Esophagus muscularis mucosa (tissue), 4 donors: ENCODE results near the gene BICD2.

Experiments
- CTCF ChIP-seq, 3 experiments: fragments of 200-600 bp in 2 of 3; fragments of 450-650 bp in 1 of 3; sonication (generic) in 2 of 3; IDR thresholded peaks; one replicate each; pipeline ENCODE4 v1.5.1; 2017 to 2019; ENCODE audit warnings: antibody characterized with exemption in 3 of 3, mild to moderate bottlenecking in 2 of 3, moderate library complexity in 1 of 3
- EP300 ChIP-seq: sonication (generic); formaldehyde crosslinking; IDR thresholded peaks from one replicate; pipeline ENCODE4 v1.6.1; 2017; ENCODE audit warnings: antibody characterized with exemption
- POLR2A ChIP-seq: fragments of 450-650 bp; IDR thresholded peaks from one replicate; pipeline ENCODE4 v1.6.1; 2017; ENCODE audit warnings: antibody characterized with exemption, moderate library complexity, mild to moderate bottlenecking, low read depth
- POLR2AphosphoS5 ChIP-seq, 2 donors: sonication (generic); formaldehyde crosslinking; IDR thresholded peaks; one replicate each; pipeline ENCODE4 v1.6.1; 2017; ENCODE audit warnings: antibody characterized with exemption in 2 of 2

GRCh38 chr9:92771309-92771708 is 6.7 kb upstream of the BICD2 start:
- no peak for TF ChIP-seq CTCF (IDR thresholded peaks at IDR 0.05)
- TF ChIP-seq POLR2AphosphoS5 (IDR thresholded peaks at IDR 0.05) = no peak
- no peak for TF ChIP-seq POLR2A
- TF ChIP-seq EP300 = no peak
